HEK293 (cell line): ENCODE data around the gene FDX2.

ENCODE experiments used
- CTCF ChIA-PET: fragments of 350-600 bp; formaldehyde crosslinking; extraction: SDS; loops from one replicate; lab custom pipeline; 2021; ENCODE audit warnings: antibody characterized with exemption; lab: Yijun Ruan, JAX
- POLR2A ChIA-PET: fragments of 300-600 bp; formaldehyde crosslinking; extraction: SDS; loops from one replicate; lab custom pipeline; 2020; ENCODE audit warnings: antibody characterized with exemption, inconsistent platforms; lab: Yijun Ruan, JAX
- H3K27ac ChIP-seq: fragments of 200-500 bp; sonication (Bioruptor generic); 2 replicates; pipeline ENCODE4 v1.5.1; 2014; ENCODE audit warnings: low read depth, low read length, control low read depth, inconsistent platforms; ENCODE audit errors: extremely low read depth
- H3K36me3 ChIP-seq, 2 experiments: fragments of 200-500 bp in 1 of 2; sonication (Bioruptor generic) in 1 of 2; 1 replicate in 1 of 2; 2 replicates in 1 of 2; pipeline ENCODE4 v1.5.1; 2014 to 2017; ENCODE audit warnings: inconsistent platforms in 2 of 2, low read length in 2 of 2; ENCODE audit not compliant: control insufficient read depth in 2 of 2, insufficient read depth in 1 of 2
- H3K4me1 ChIP-seq: fragments of 200-500 bp; sonication (Bioruptor generic); 2 replicates; pipeline ENCODE4 v1.5.1; 2014; ENCODE audit warnings: mild to moderate bottlenecking, low read length, inconsistent platforms; ENCODE audit not compliant: control insufficient read depth, insufficient read depth
- H3K4me3 ChIP-seq: 2 replicates; pipeline ENCODE4 v1.5.1; 2011; ENCODE audit warnings: low read depth, mild to moderate bottlenecking, control low read depth, low read length, moderate library complexity
- H3K9me3 ChIP-seq: fragments of 200-500 bp; sonication (Bioruptor generic); 2 replicates; pipeline ENCODE4 v1.5.1; 2014; ENCODE audit warnings: low read depth, low read length, inconsistent platforms; ENCODE audit not compliant: control insufficient read depth, insufficient read depth
- HOXC10 ChIP-seq: sonication (generic); formaldehyde crosslinking; IDR thresholded peaks from 2 replicates; pipeline ENCODE4 v1.8.1; 2023; ENCODE audit warnings: mild to moderate bottlenecking, missing genetic modification reagents
- INSM2 ChIP-seq: fragments of 450-650 bp; formaldehyde crosslinking; IDR thresholded peaks from 2 replicates; pipeline ENCODE4 v1.5.1; 2016; ENCODE audit warnings: missing biosample characterization, missing genetic modification characterization
- REPIN1 ChIP-seq: fragments of 450-650 bp; formaldehyde crosslinking; IDR thresholded peaks from 2 replicates; pipeline ENCODE4 v1.5.1; 2017; ENCODE audit warnings: missing biosample characterization, missing genetic modification characterization, low read depth
- ZBTB10 ChIP-seq: fragments of 450-650 bp; formaldehyde crosslinking; IDR thresholded peaks from 2 replicates; pipeline ENCODE4 v1.5.1; 2016; ENCODE audit warnings: missing biosample characterization, missing genetic modification characterization
- ZBTB20 ChIP-seq: fragments of 450-650 bp; formaldehyde crosslinking; IDR thresholded peaks from 2 replicates; pipeline ENCODE4 v1.5.1; 2016; ENCODE audit warnings: missing biosample characterization, missing genetic modification characterization
- ZBTB26 ChIP-seq: fragments of 450-650 bp; formaldehyde crosslinking; optimal IDR thresholded peaks from 2 replicates; pipeline ENCODE3; 2016; ENCODE audit warnings: missing biosample characterization, mild to moderate bottlenecking, missing genetic modification characterization
- ZBTB49 ChIP-seq: fragments of 450-650 bp; formaldehyde crosslinking; IDR thresholded peaks from 2 replicates; pipeline ENCODE4 v1.5.1; 2016; ENCODE audit warnings: missing biosample characterization, missing genetic modification characterization, low read depth
- ZFHX2 ChIP-seq: fragments of 450-650 bp; formaldehyde crosslinking; conservative IDR thresholded peaks from 2 replicates; pipeline ENCODE4 v1.5.1; 2016; ENCODE audit warnings: missing biosample characterization, missing genetic modification characterization
- ZNF121 ChIP-seq: fragments of 450-650 bp; formaldehyde crosslinking; IDR thresholded peaks from 2 replicates; pipeline ENCODE4 v1.5.1; 2016; ENCODE audit warnings: missing biosample characterization, missing genetic modification characterization
- ZNF140 ChIP-seq: fragments of 450-650 bp; formaldehyde crosslinking; IDR thresholded peaks from 2 replicates; pipeline ENCODE4 v1.5.1; 2016; ENCODE audit warnings: missing biosample characterization, missing genetic modification characterization
- ZNF2 ChIP-seq: fragments of 450-650 bp; formaldehyde crosslinking; IDR thresholded peaks from 2 replicates; pipeline ENCODE4 v1.5.1; 2016; ENCODE audit warnings: missing biosample characterization, missing genetic modification characterization
- ZNF221 ChIP-seq: fragments of 450-650 bp; formaldehyde crosslinking; IDR thresholded peaks from 2 replicates; pipeline ENCODE4 v1.5.1; 2017; ENCODE audit warnings: missing biosample characterization, missing genetic modification characterization, borderline replicate concordance
- ZNF274 ChIP-seq, 2 experiments: fragments of 200-500 bp in 1 of 2; fragments of 450-650 bp in 1 of 2; sonication (Bioruptor generic) in 1 of 2; formaldehyde crosslinking in 1 of 2; IDR thresholded peaks; 2 replicates each; pipeline versions ENCODE4 v1.5.1 to v1.6.1; 2014 to 2016; ENCODE audit warnings: borderline replicate concordance in 1 of 2, inconsistent platforms in 1 of 2, low read length in 1 of 2, missing biosample characterization in 1 of 2, missing genetic modification characterization in 1 of 2
- ZNF341 ChIP-seq: fragments of 450-650 bp; formaldehyde crosslinking; IDR thresholded peaks from 2 replicates; pipeline ENCODE4; 2016; ENCODE audit warnings: low read depth, missing biosample characterization, missing genetic modification characterization
- ZNF398 ChIP-seq: fragments of 450-650 bp; formaldehyde crosslinking; IDR thresholded peaks from 2 replicates; pipeline ENCODE4 v1.5.1; 2017; ENCODE audit warnings: missing biosample characterization, missing genetic modification characterization
- ZNF426 ChIP-seq: fragments of 450-650 bp; formaldehyde crosslinking; IDR thresholded peaks from 2 replicates; pipeline ENCODE4 v1.5.1; 2017; ENCODE audit warnings: missing biosample characterization, missing genetic modification characterization, mild to moderate bottlenecking, inconsistent platforms, moderate library complexity
- ZNF501 ChIP-seq: fragments of 450-650 bp; formaldehyde crosslinking; IDR thresholded peaks from 2 replicates; pipeline ENCODE4 v1.5.1; 2016; ENCODE audit warnings: missing biosample characterization, missing genetic modification characterization
- ZNF521 ChIP-seq: fragments of 450-650 bp; formaldehyde crosslinking; IDR thresholded peaks from 2 replicates; pipeline ENCODE4 v1.5.1; 2017; ENCODE audit warnings: missing biosample characterization, mild to moderate bottlenecking, missing genetic modification characterization
- ZNF610 ChIP-seq: fragments of 450-650 bp; formaldehyde crosslinking; IDR thresholded peaks from 2 replicates; pipeline ENCODE4 v1.5.1; 2016; ENCODE audit warnings: missing biosample characterization, missing genetic modification characterization, borderline replicate concordance
- ZNF654 ChIP-seq: fragments of 450-650 bp; formaldehyde crosslinking; IDR thresholded peaks from 2 replicates; pipeline ENCODE4 v1.5.1; 2016; ENCODE audit warnings: low read depth, missing biosample characterization, missing genetic modification characterization
- ZNF677 ChIP-seq: fragments of 450-650 bp; IDR thresholded peaks from 2 replicates; pipeline ENCODE4 v1.5.0; 2018; ENCODE audit warnings: missing biosample characterization, mild to moderate bottlenecking, missing genetic modification characterization, moderate library complexity
- ZNF791 ChIP-seq: fragments of 450-650 bp; formaldehyde crosslinking; IDR thresholded peaks from 2 replicates; pipeline ENCODE4 v1.5.1; 2016; ENCODE audit warnings: missing biosample characterization, missing genetic modification characterization

FDX2 gene

GRCh38 chr19:10339977-10340376 is 24.2 kb upstream of the FDX2 start:
- TF ChIP-seq ZNF521 (tag by site-specific recombination) = no peak
- TF ChIP-seq ZNF121 (tag by site-specific recombination) = peak; percentile 89
- H3K36me3 ChIP-seq = no peaks in the 10 kb centered on the region
- CTCF ChIA-PET = no interaction called here
- POLR2A ChIA-PET = interaction anchor here (0.7 kb wide), 1 partner anchor 165 kb away, joined by 3 read pairs; no protein-coding TSS in a partner anchor
- no peaks in the 10 kb centered on the region for H3K4me1 ChIP-seq
- H3K4me3 ChIP-seq = no peak overlapping the region
- H3K27ac ChIP-seq = no peak overlapping the region
- no peaks in the 10 kb centered on the region for H3K9me3 ChIP-seq

- Histone ChIP-seq H3K9me3 (no peaks in the 10 kb centered on the region), H3K27ac (no peak within 1 kb of the TSS), H3K36me3 (no peaks in the 10 kb centered on the region), H3K4me3 (no peak within 1 kb of the TSS), H3K4me1 (no peaks in the 10 kb centered on the region)
- CTCF ChIA-PET = no interaction called here
- no peak for TF ChIP-seq ZBTB49
- TF ChIP-seq ZNF140 (tag by site-specific recombination) = no peak
- TF ChIP-seq REPIN1 (tag by site-specific recombination) = no peak
- TF ChIP-seq ZBTB26 (tag by site-specific recombination) = no peak
- TF ChIP-seq ZBTB10 (tag by site-specific recombination) = no peak
- TF ChIP-seq ZNF791 = no peak
- TF ChIP-seq ZNF341 (tag by site-specific recombination) = no peak
- no peak for TF ChIP-seq ZNF2 (tag by site-specific recombination)
- no peak for TF ChIP-seq ZNF654 (tag by site-specific recombination)
- no peak for TF ChIP-seq ZNF521 (tag by site-specific recombination)
- no peak for TF ChIP-seq ZFHX2 (tag by site-specific recombination)
- TF ChIP-seq ZNF677 (tag by site-specific recombination) = no peak
- no peak for TF ChIP-seq HOXC10 (CRISPR knock-in tag)
- no peak for TF ChIP-seq ZNF426 (tag by site-specific recombination)
- POLR2A ChIA-PET = no interaction called here
Measured at GRCh38 chr19:10339380-10339960, 23.7 kb upstream of the FDX2 start, which contains the start of gene ICAM3. ICAM3 (minus strand) TSS chr19:10339624; CDS start chr19:10339614, 10 bp downstream.

- no peak overlapping the region for H3K27ac ChIP-seq
- ChIA-PET POLR2A (no interaction called here), CTCF (no interaction called here)
- H3K4me3 ChIP-seq = no peak overlapping the region
- no peaks in the 10 kb centered on the region for H3K4me1 ChIP-seq
- no peaks in the 10 kb centered on the region for H3K9me3 ChIP-seq
- H3K36me3 ChIP-seq = no peaks in the 10 kb centered on the region
- no peak for TF ChIP-seq ZNF398 (tag by site-specific recombination)
- no peak for TF ChIP-seq ZNF221
- no peak for TF ChIP-seq ZNF610 (tag by site-specific recombination)
- no peak for TF ChIP-seq ZNF274 (IDR thresholded peaks at IDR 0.05; ENCODE audit: low read length)
- TF ChIP-seq ZNF274 (tag by site-specific recombination; IDR thresholded peaks at IDR 0.05; ENCODE audit: borderline replicate concordance) = no peak
- TF ChIP-seq ZBTB20 (tag by site-specific recombination) = no peak
- no peak for TF ChIP-seq ZNF501 (tag by site-specific recombination)
- TF ChIP-seq INSM2 (tag by site-specific recombination) = no peak
Measured at GRCh38 chr19:10338940-10339339, 23.1 kb upstream of the FDX2 start.
